GM12878 (cell line): ENCODE measurements around the gene FGD6. TPM values are rescaled to one million over a fixed set of nuclear protein-coding genes. Genes with fewer than 3 reads are reported as not detected.

ENCODE experiments used
- ATAC-seq: fragments of 200-7000 bp; cut with Tn5 transposase; 3 replicates; pipeline ENCODE4 v1.9.1; 2020; ENCODE audit warnings: mild to moderate bottlenecking, moderate library complexity
- BruUV-seq: library from RNA; stranded (reverse); fragments of 400-500 nt; replicated peaks from 2 replicates; lab custom pipeline; 2021; lab: Mats Ljungman, UMichigan
- CTCF ChIA-PET: fragments of 300-600 bp; sonication (Branson Sonifier 250); formaldehyde crosslinking; extraction: SDS; loops from one replicate; lab custom pipeline; 2021; ENCODE audit warnings: inconsistent platforms; lab: Yijun Ruan, JAX
- POLR2A ChIA-PET: fragments of 350-600 bp; formaldehyde crosslinking; extraction: SDS; loops from one replicate; lab custom pipeline; 2021; ENCODE audit warnings: inconsistent platforms; lab: Charles Lee
- RAD21 ChIA-PET: fragments of 300-600 bp; sonication (Branson Sonifier 250); formaldehyde crosslinking; loops from one replicate; lab custom pipeline; 2023; ENCODE audit warnings: antibody characterized with exemption; ENCODE audit not compliant: unreplicated experiment; lab: Charles Lee
- SMC1A ChIA-PET: fragments of 300-600 bp; sonication (Branson Sonifier 250); formaldehyde crosslinking; loops from one replicate; lab custom pipeline; 2023; ENCODE audit not compliant: unreplicated experiment, uncharacterized antibody; lab: Charles Lee
- DNase-seq: peaks from one replicate; pipeline ENCODE4 v3.0.0-alpha.2; 2011; ENCODE audit warnings: low read depth, low spot score
- FAIRE-seq: peaks from 3 replicates; lab custom pipeline; 2011; peaks lifted over from hg19 to GRCh38; lab: Jason Lieb, UNC
- H2AFZ ChIP-seq: 2 replicates; pipeline ENCODE4 v1.6.0; 2011; ENCODE audit warnings: low read depth, low read length, control low read depth; ENCODE audit not compliant: control insufficient read depth
- H3K27ac ChIP-seq: 2 replicates; pipeline ENCODE4 v1.5.1; 2011; ENCODE audit warnings: control low read depth; ENCODE audit not compliant: control insufficient read depth, insufficient read depth
- H3K27me3 ChIP-seq, 2 experiments: replicated peaks in 1 of 2; 2 replicates each; pipeline versions ENCODE4 v1.6.0 to v1.6.1; 2011; ENCODE audit warnings: low read length in 1 of 2; ENCODE audit not compliant: control insufficient read depth in 2 of 2, insufficient read depth in 2 of 2
- H3K36me3 ChIP-seq, 2 experiments: 2 replicates each; pipeline ENCODE4 v1.5.1; 2011; ENCODE audit warnings: low read length in 1 of 2; ENCODE audit not compliant: control insufficient read depth in 2 of 2, insufficient read depth in 2 of 2
- H3K4me1 ChIP-seq: 2 replicates; pipeline ENCODE4 v1.6.1; 2011; ENCODE audit warnings: mild to moderate bottlenecking, low read length, moderate library complexity, mixed read lengths; ENCODE audit not compliant: control insufficient read depth, insufficient read depth
- H3K4me2 ChIP-seq: 2 replicates; pipeline ENCODE4 v1.6.0; 2011; ENCODE audit warnings: control low read depth; ENCODE audit not compliant: control insufficient read depth, insufficient read depth
- H3K4me3 ChIP-seq: fragments of 200-600 bp; sonication (generic); 2 replicates; pipeline ENCODE4 v1.5.1; 2016
- H3K79me2 ChIP-seq: 2 replicates; pipeline ENCODE4 v1.6.0; 2011; ENCODE audit warnings: low read length; ENCODE audit not compliant: control insufficient read depth, insufficient read depth
- H3K9ac ChIP-seq: 2 replicates; pipeline ENCODE4 v1.8.0; 2011; ENCODE audit warnings: low read length, control low read depth, mixed read lengths; ENCODE audit not compliant: control insufficient read depth, insufficient read depth
- H3K9me3 ChIP-seq: replicated peaks from 3 replicates; pipeline ENCODE4 v1.5.1; 2011; ENCODE audit warnings: mild to moderate bottlenecking, low read length; ENCODE audit not compliant: control insufficient read depth, insufficient read depth
- H4K20me1 ChIP-seq: 2 replicates; pipeline ENCODE4 v1.6.0; 2011; ENCODE audit not compliant: control insufficient read depth, insufficient read depth
- PKNOX1 ChIP-seq: fragments of 450-650 bp; IDR thresholded peaks from 2 replicates; pipeline ENCODE4 v1.6.1; 2016; ENCODE audit warnings: mild to moderate bottlenecking
- SPI1 ChIP-seq: IDR thresholded peaks from 2 replicates; pipeline ENCODE4 v1.6.1; 2011; ENCODE audit warnings: low read depth, mild to moderate bottlenecking, low read length, moderate library complexity, borderline replicate concordance; ENCODE audit not compliant: insufficient read depth
- SREBF1 ChIP-seq: IDR thresholded peaks from 2 replicates; pipeline ENCODE4 v1.6.1; 2012; ENCODE audit warnings: mild to moderate bottlenecking, low read length
- ZNF24 ChIP-seq: fragments of 450-650 bp; IDR thresholded peaks from 2 replicates; pipeline ENCODE4 v1.6.1; 2017; ENCODE audit warnings: antibody characterized with exemption, mild to moderate bottlenecking
- WGBS: methylation state at CpG from one replicate; pipeline ENCODE4 v1.1.6; 2016; ENCODE audit warnings: low lambda C conversion rate; ENCODE audit not compliant: insufficient replicate concordance, insufficient coverage; ENCODE audit errors: missing lambda C conversion rate; 5-methylcytosine and 5-hydroxymethylcytosine counted together
- in situ Hi-C: fragments of 300-500 bp; cut with MboI; formaldehyde crosslinking; loops from 9 replicates; pipeline ENCODE4 v1.14.3; 2018; ENCODE audit warnings: mixed read lengths
- intact Hi-C: fragments of 100-400 bp; cut with micrococcal nuclease; formaldehyde crosslinking; loops from one replicate; pipeline ENCODE4 v1.14.2; 2022; ENCODE audit not compliant: unreplicated experiment
- polyA plus RNA-seq, 11 experiments: library from polyadenylated mRNA; depleted of rRNA in 4 of 11; unstranded in 6 of 11; stranded (reverse) in 5 of 11; fragments of >200 nt; fragmentation: Nextera tagmentation in 4 of 11; fragmentation: Illumina TruSeq in 1 of 11; extraction: Ambion mirVana in 4 of 11; extraction: Trizol in 1 of 11; gene quantifications; 1 replicate in 1 of 11; 2 replicates in 10 of 11; pipeline versions ENCODE4 v1.2.1 to v1.2.3, GENCODE V29; 2011 to 2016; ENCODE audit warnings: inconsistent platforms in 2 of 11, missing spikeins in 2 of 11, low read depth in 1 of 11
- total RNA-seq, 4 experiments: library from RNA; depleted of rRNA in 3 of 4; stranded (reverse); fragments of >200 nt in 3 of 4; fragmentation: Illumina TruSeq in 1 of 4; extraction: Trizol in 1 of 4; gene quantifications; 2 replicates each; pipeline versions ENCODE4 v1.2.1 to v1.2.3, GENCODE V29; 2013 to 2021
- TF ChIP-seq, protein P1 (sequence below): fragments of 450-650 bp; formaldehyde crosslinking; IDR thresholded peaks from 2 replicates; pipeline ENCODE4 v1.4.0; 2022; ENCODE audit warnings: mild to moderate bottlenecking, moderate library complexity

FGD6 gene
- total and polyA plus RNA-seq, 10 of the 15 experiments (the other 5 are each of a cell fraction or from before 2014, with no cell fraction given), result 2.4 to 15.5 (median 8.9) TPM

GRCh38 chr12:95203487-95204030, 13.7 kb downstream of the FGD6 start (continued):
- TF ChIP-seq, protein P1, sequence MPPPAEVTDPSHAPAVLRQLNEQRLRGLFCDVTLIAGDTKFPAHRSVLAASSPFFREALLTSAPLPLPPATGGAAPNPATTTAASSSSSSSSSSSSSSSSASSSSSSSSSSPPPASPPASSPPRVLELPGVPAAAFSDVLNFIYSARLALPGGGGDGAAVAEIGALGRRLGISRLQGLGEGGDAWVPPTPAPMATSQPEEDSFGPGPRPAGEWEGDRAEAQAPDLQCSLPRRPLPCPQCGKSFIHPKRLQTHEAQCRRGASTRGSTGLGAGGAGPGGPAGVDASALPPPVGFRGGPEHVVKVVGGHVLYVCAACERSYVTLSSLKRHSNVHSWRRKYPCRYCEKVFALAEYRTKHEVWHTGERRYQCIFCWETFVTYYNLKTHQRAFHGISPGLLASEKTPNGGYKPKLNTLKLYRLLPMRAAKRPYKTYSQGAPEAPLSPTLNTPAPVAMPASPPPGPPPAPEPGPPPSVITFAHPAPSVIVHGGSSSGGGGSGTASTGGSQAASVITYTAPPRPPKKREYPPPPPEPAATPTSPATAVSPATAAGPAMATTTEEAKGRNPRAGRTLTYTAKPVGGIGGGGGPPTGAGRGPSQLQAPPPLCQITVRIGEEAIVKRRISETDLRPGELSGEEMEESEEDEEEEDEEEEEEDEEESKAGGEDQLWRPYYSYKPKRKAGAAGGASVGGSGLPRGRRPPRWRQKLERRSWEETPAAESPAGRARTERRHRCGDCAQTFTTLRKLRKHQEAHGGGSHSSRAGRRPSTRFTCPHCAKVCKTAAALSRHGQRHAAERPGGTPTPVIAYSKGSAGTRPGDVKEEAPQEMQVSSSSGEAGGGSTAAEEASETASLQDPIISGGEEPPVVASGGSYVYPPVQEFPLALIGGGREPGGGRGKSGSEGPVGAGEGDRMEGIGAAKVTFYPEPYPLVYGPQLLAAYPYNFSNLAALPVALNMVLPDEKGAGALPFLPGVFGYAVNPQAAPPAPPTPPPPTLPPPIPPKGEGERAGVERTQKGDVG (CRISPR knock-in tag), result no peak
- TF ChIP-seq PKNOX1, result no peak

DNA sequence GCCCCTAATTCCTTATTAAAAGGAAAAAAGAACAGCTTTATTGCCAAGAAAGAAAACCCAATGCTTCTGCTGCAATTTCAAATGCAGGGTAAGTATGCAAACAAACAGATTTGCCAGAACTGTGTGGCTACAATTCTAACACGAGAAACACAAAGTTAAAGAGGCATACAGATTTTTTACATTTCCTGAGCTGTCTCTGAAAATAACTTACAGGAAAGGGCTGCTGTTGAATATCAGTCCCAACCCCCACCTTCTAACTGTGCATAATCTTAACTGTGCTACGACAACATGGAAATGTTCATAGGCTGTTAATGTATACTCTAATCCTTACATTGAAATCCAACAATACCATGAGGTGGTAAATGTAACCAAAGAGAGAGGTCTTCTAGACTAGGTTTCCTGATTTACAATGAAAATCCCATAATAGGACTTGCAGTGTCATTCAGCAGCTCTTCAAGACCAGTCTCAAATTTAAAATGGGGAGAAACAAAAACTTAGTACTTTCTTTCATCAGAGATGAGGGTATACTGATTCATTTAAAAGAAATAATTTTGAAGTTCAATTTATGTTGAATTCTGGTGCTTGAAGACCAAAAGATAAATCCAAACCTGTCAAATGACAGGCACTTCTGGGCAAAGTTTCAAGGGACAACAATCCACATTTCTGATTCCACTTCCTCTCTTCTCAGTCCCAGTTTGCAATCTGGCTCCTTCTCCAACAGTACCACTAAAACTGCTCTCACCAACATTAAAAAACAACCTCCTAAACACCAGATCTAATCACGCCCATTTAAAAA, 14.4 kb downstream of the FGD6 start:
- TF ChIP-seq SREBF1 (no peak), ZNF24 (no peak), SPI1 (peak; percentile 53; the same call in 1 of the 2 replicates)
- BruUV-seq, result no TSS peak
- intact Hi-C loops, result no loop called here
- no peak for FAIRE-seq
- CTCF ChIA-PET, result interaction anchor here (0.7 to 1.4 kb wide), 3 partner anchors 8 to 51 kb away, joined by 3 read pairs; no protein-coding TSS in a partner anchor
- Histone ChIP-seq H3K9ac (no peak overlapping the region), H3K4me3 (peak overlapping the region; percentile 26; the same call in 1 of the 2 replicates), H3K9me3 (no peaks in the 10 kb centered on the region; the same call in 2 of the 3 replicates), H4K20me1 (no peaks in the 10 kb centered on the region), H3K27me3 (no peaks in the 10 kb centered on the region), H3K4me1 (peaks cover 45% of the 10 kb centered on the region), H2AFZ (peak overlapping the region; percentile 64), H3K36me3 (no peaks in the 10 kb centered on the region), H3K79me2 (peaks cover 5% of the 10 kb centered on the region), H3K4me2 (peak overlapping the region; percentile 63), H3K27ac (peak overlapping the region; percentile 35)
- DNase-seq, result no peak
- SMC1A ChIA-PET, result interaction anchor here (6.2 kb wide), 1 partner anchor 13 kb away, joined by 43 read pairs; the partner anchor contains the start of genes FGD6 and VEZT
- POLR2A ChIA-PET, result no interaction called here
- RAD21 ChIA-PET, result interaction anchor here (0.6 to 1.5 kb wide), 2 partner anchors 13 to 17 kb away, joined by 3 to 5 read pairs; no protein-coding TSS in a partner anchor
- in situ Hi-C loops, result no loop called here
- 73% methylated on average over 3 of the region's 3 CpGs for WGBS
- ATAC-seq, result no peak
